HL-60 (cell line): ENCODE results near the gene DOCK7.

Experiments used
- CTCF ChIP-seq: IDR thresholded peaks from one replicate; pipeline ENCODE4 v1.5.1; 2011; ENCODE audit warnings: low read length, control low read depth, inconsistent platforms; ENCODE audit not compliant: insufficient read depth
- GABPA ChIP-seq: IDR thresholded peaks from 2 replicates; pipeline ENCODE4 v1.6.1; 2012; ENCODE audit warnings: low read depth
- POLR2AphosphoS5 ChIP-seq: IDR thresholded peaks from 2 replicates; pipeline ENCODE4 v1.6.1; 2012; ENCODE audit warnings: low read depth
- SPI1 ChIP-seq: IDR thresholded peaks from 2 replicates; pipeline ENCODE4 v1.6.1; 2012; ENCODE audit warnings: low read depth, mild to moderate bottlenecking, borderline replicate concordance

GRCh38 chr1:62722796-62723195 is 34.6 kb upstream of the DOCK7 start:
- peak; percentile 20; the same call in 1 of the 2 replicates for TF ChIP-seq SPI1
- no peak for TF ChIP-seq CTCF
- TF ChIP-seq POLR2AphosphoS5 = no peak
- no peak for TF ChIP-seq GABPA
